Left ventricle myocardium inferior (tissue), 1 donor: ENCODE results near the gene DCHS2. TPM values are rescaled to one million over a fixed set of nuclear protein-coding genes. Genes with fewer than 3 reads are reported as not detected.

ENCODE experiments used
- DNase-seq: peaks from one replicate; pipeline ENCODE4 v3.0.0-alpha.2; 2020
- H3K27ac ChIP-seq: fragments of 200-600 bp; replicated peaks from 2 replicates; pipeline ENCODE4 v1.8.0; 2021
- H3K27me3 ChIP-seq: fragments of 200-600 bp; 2 replicates; pipeline ENCODE4 v1.8.0; 2021; ENCODE audit warnings: low read depth
- H3K36me3 ChIP-seq: fragments of 200-600 bp; 2 replicates; pipeline ENCODE4 v1.8.0; 2021
- H3K4me1 ChIP-seq: fragments of 200-600 bp; 2 replicates; pipeline ENCODE4 v1.8.0; 2021
- H3K4me3 ChIP-seq: fragments of 200-600 bp; 2 replicates; pipeline ENCODE4 v1.8.0; 2021; ENCODE audit warnings: mild to moderate bottlenecking, moderate library complexity
- H3K9me3 ChIP-seq: fragments of 200-600 bp; replicated peaks from 2 replicates; pipeline ENCODE4 v1.8.0; 2021
- CTCF ChIP-seq: fragments of 200-600 bp; IDR thresholded peaks from 2 replicates; pipeline ENCODE4 v1.8.0; 2021; ENCODE audit warnings: antibody characterized with exemption, mild to moderate bottlenecking, borderline replicate concordance
- intact Hi-C: fragments of 100-400 bp; cut with micrococcal nuclease; formaldehyde crosslinking; loops from one replicate; pipeline ENCODE4 v1.11.0; 2022
- total RNA-seq: library from RNA; stranded (reverse); fragmentation: NEBNext Ultra II Directional; extraction: Animal tissue kit (Norgen Biotek cat#: 25700); gene quantifications from one replicate; pipeline ENCODE4 v1.2.1, GENCODE V29; 2021
- donor health status: DM: no; HTN: yes; CAD: no; lungs with severe emphysema.

DCHS2 gene
- total RNA-seq, 1 donor from 2014 or later, result not detected

- no peaks in the 10 kb centered on the region for H3K36me3 ChIP-seq
- intact Hi-C loops, result no loop called here
- no peaks in the 10 kb centered on the region for H3K4me1 ChIP-seq
- no peak overlapping the region for H3K27ac ChIP-seq
- peaks cover 47% of the 10 kb centered on the region for H3K27me3 ChIP-seq
- H3K9me3 ChIP-seq, result no peaks in the 10 kb centered on the region
- no peak overlapping the region for H3K4me3 ChIP-seq
- TF ChIP-seq CTCF, result no peak
- DNase-seq, result no peak
Measured at GRCh38 chr4:154329939-154330338, 161.7 kb downstream of the DCHS2 start.

GRCh38 chr4:154329268-154329868 lies 162.2 kb downstream of the DCHS2 start:
- intact Hi-C loops, result no loop called here
- no peak for DNase-seq
- Histone ChIP-seq H3K36me3 (no peaks in the 10 kb centered on the region), H3K9me3 (no peaks in the 10 kb centered on the region), H3K27ac (no peak overlapping the region), H3K4me1 (no peaks in the 10 kb centered on the region), H3K27me3 (peaks cover 47% of the 10 kb centered on the region), H3K4me3 (no peak overlapping the region)
- peak; percentile 35 for TF ChIP-seq CTCF

DNA sequence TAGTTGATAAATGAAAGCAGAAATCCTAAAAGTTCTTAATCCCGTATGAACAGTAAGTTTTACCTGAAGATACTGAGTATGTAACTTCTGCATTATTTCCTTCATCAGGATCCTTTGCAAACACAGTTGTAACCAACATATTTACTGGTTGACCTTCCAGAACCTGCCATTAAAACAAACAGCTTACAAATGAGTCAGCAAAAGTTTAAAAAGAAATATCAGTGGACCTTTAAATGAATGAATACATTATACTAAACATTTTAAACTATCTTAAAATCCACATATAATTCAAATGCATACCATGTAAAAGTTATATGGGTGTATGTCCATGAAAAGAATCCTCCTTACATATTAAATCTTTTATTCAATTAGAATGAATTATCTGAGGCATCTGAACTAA lies 163.6 kb downstream of the DCHS2 start:
- H3K4me3 ChIP-seq, result no peak overlapping the region
- no peak for TF ChIP-seq CTCF
- no peak for DNase-seq
- no peaks in the 10 kb centered on the region for H3K36me3 ChIP-seq
- intact Hi-C loops, result no loop called here
- H3K4me1 ChIP-seq, result no peaks in the 10 kb centered on the region
- H3K27me3 ChIP-seq, result peaks cover 36% of the 10 kb centered on the region
- no peaks in the 10 kb centered on the region for H3K9me3 ChIP-seq
- H3K27ac ChIP-seq, result no peak overlapping the region

- H3K4me1 ChIP-seq, result no peaks in the 10 kb centered on the region
- intact Hi-C loops, result no loop called here
- TF ChIP-seq CTCF, result no peak
- no peaks in the 10 kb centered on the region for H3K27me3 ChIP-seq
- no peak overlapping the region for H3K27ac ChIP-seq
- no peak for DNase-seq
- H3K4me3 ChIP-seq, result no peak overlapping the region
- H3K9me3 ChIP-seq, result peaks cover 20% of the 10 kb centered on the region
- no peaks in the 10 kb centered on the region for H3K36me3 ChIP-seq
Measured at GRCh38 chr4:154320521-154320920, 171.1 kb downstream of the DCHS2 start.

DNA sequence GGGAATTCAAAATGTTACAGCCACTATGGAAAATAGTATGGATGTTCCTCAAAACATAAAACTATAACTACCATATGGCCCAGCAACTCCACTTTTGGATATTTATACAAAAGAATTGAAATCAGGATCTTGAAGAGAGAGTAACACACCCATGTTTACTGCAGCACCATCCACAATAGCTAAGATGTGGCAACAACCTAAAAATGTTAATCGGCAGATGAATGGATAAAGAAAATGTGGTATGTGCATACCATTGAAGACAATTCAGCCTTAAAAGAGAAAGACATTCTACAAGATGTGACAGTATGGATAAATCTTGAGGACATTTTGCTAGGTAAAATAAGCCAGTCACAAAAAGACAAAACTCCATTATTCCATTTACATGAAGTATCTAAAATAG lies 171.9 kb downstream of the DCHS2 start:
- peaks cover 20% of the 10 kb centered on the region for H3K9me3 ChIP-seq
- no peaks in the 10 kb centered on the region for H3K27me3 ChIP-seq
- intact Hi-C loops, result no loop called here
- no peak for TF ChIP-seq CTCF
- H3K4me1 ChIP-seq, result no peaks in the 10 kb centered on the region
- H3K27ac ChIP-seq, result no peak overlapping the region
- DNase-seq, result no peak
- no peak overlapping the region for H3K4me3 ChIP-seq
- H3K36me3 ChIP-seq, result no peaks in the 10 kb centered on the region
